Neuronal stem cell (in vitro differentiated cells): ENCODE results near the gene PCNX3.
A peak's percentile ranks its signal among the peaks of the same experiment; 100 is the strongest.
"Not testable (repeated sequence)": the region's sequence is repeated elsewhere in the genome, so short reads cannot be mapped to it uniquely, and the experiment has no call there.

Source experiments
- DNase-seq: peaks from one replicate; pipeline ENCODE4 v3.0.0-alpha.2; 2013; ENCODE audit warnings: low spot score
- H2AFZ ChIP-seq: one replicate; pipeline ENCODE4 v1.6.1; 2013; ENCODE audit warnings: mild to moderate bottlenecking, low read length, inconsistent platforms
- H2AK5ac ChIP-seq: 2 replicates; pipeline ENCODE4 v1.6.1; 2013; ENCODE audit warnings: low read depth, mild to moderate bottlenecking, inconsistent platforms, low read length, moderate library complexity, mixed read lengths
- H2BK120ac ChIP-seq: 2 replicates; pipeline ENCODE4 v1.6.1; 2013; ENCODE audit warnings: low read depth, mild to moderate bottlenecking, inconsistent platforms, low read length, moderate library complexity, mixed read lengths
- H2BK12ac ChIP-seq: one replicate; pipeline ENCODE4 v1.6.1; 2013; ENCODE audit warnings: low read length, inconsistent platforms
- H2BK15ac ChIP-seq: 2 replicates; pipeline ENCODE4 v1.6.1; 2013; ENCODE audit warnings: mild to moderate bottlenecking, low read length, inconsistent platforms, mixed read lengths
- H2BK5ac ChIP-seq: one replicate; pipeline ENCODE4 v1.6.1; 2013; ENCODE audit warnings: inconsistent platforms, mild to moderate bottlenecking, low read length, moderate library complexity
- H3K14ac ChIP-seq: one replicate; pipeline ENCODE4 v1.6.1; 2013; ENCODE audit warnings: low read length, inconsistent platforms
- H3K18ac ChIP-seq: 2 replicates; pipeline ENCODE4 v1.6.1; 2013; ENCODE audit warnings: low read length, inconsistent platforms
- H3K23ac ChIP-seq: 2 replicates; pipeline ENCODE4 v1.6.1; 2013; ENCODE audit warnings: low read depth, mild to moderate bottlenecking, mixed read lengths, low read length, inconsistent platforms; ENCODE audit not compliant: poor library complexity
- H3K27ac ChIP-seq: replicated peaks from 3 replicates; pipeline ENCODE4 v1.5.1; 2013; ENCODE audit warnings: low read length, inconsistent platforms
- H3K27me3 ChIP-seq, 3 experiments: 2 replicates each; pipeline ENCODE4 v1.6.1; 2013; ENCODE audit warnings: low read length in 3 of 3, mild to moderate bottlenecking in 2 of 3, inconsistent platforms in 1 of 3, low read depth in 1 of 3, mixed read lengths in 1 of 3, moderate library complexity in 1 of 3; ENCODE audit not compliant: control insufficient read depth in 3 of 3, insufficient read depth in 3 of 3
- H3K36me3 ChIP-seq, 2 donors: replicated peaks in 1 of 2; 2 replicates each; pipeline ENCODE4 v1.6.1; 2013; ENCODE audit warnings: low read length in 2 of 2; ENCODE audit not compliant: control insufficient read depth in 2 of 2, insufficient read depth in 2 of 2
- H3K4ac ChIP-seq: 2 replicates; pipeline ENCODE4 v1.6.1; 2013; ENCODE audit warnings: inconsistent platforms, mild to moderate bottlenecking, low read length, moderate library complexity
- H3K4me1 ChIP-seq, 2 donors: 1 replicate in 1 of 2; 2 replicates in 1 of 2; pipeline ENCODE4 v1.6.1; 2013; ENCODE audit warnings: low read length in 2 of 2, low read depth in 1 of 2; ENCODE audit not compliant: control insufficient read depth in 2 of 2, insufficient read depth in 1 of 2
- H3K4me2 ChIP-seq: one replicate; pipeline ENCODE4 v1.6.1; 2013; ENCODE audit warnings: mild to moderate bottlenecking, low read length, inconsistent platforms; ENCODE audit not compliant: insufficient read depth, poor library complexity, severe bottlenecking
- H3K4me3 ChIP-seq, 2 donors: 2 replicates each; pipeline ENCODE4 v1.5.1; 2013; ENCODE audit warnings: low read length in 2 of 2, mild to moderate bottlenecking in 2 of 2, inconsistent platforms in 1 of 2, moderate library complexity in 1 of 2
- H3K79me1 ChIP-seq: one replicate; pipeline ENCODE4 v1.6.1; 2013; ENCODE audit warnings: low read depth, mild to moderate bottlenecking, inconsistent platforms, low read length, moderate library complexity
- H3K9ac ChIP-seq: one replicate; pipeline ENCODE4 v1.6.1; 2013; ENCODE audit warnings: mild to moderate bottlenecking, low read depth, low read length, inconsistent platforms; ENCODE audit not compliant: poor library complexity
- H3K9me3 ChIP-seq, 2 donors: replicated peaks in 1 of 2; 2 replicates each; pipeline versions ENCODE3 to v1.6.1; 2013; ENCODE audit warnings: low read length in 2 of 2, mild to moderate bottlenecking in 2 of 2, inconsistent platforms in 1 of 2, low read depth in 1 of 2, mixed read lengths in 1 of 2, moderate library complexity in 1 of 2; ENCODE audit not compliant: control insufficient read depth in 2 of 2, insufficient read depth in 1 of 2
- H4K8ac ChIP-seq: one replicate; pipeline ENCODE4 v1.6.1; 2013; ENCODE audit warnings: low read depth, mild to moderate bottlenecking, inconsistent platforms, low read length, moderate library complexity
- H4K91ac ChIP-seq: one replicate; pipeline ENCODE4 v1.6.1; 2013; ENCODE audit warnings: low read length, low read depth, mild to moderate bottlenecking, inconsistent platforms; ENCODE audit not compliant: poor library complexity
- WGBS, 2 donors: extraction: QIAGEN DNeasy Blood & Tissue Kit; methylation state at CpG; one replicate each; pipeline ENCODE4 v1.1.7; 2013; ENCODE audit warnings: missing lambda C conversion rate in 2 of 2, mixed read lengths in 1 of 2; ENCODE audit not compliant: insufficient read length in 2 of 2, insufficient replicate concordance in 1 of 2; ENCODE audit errors: extremely low coverage in 2 of 2; 5-methylcytosine and 5-hydroxymethylcytosine counted together

PCNX3 gene

DNA sequence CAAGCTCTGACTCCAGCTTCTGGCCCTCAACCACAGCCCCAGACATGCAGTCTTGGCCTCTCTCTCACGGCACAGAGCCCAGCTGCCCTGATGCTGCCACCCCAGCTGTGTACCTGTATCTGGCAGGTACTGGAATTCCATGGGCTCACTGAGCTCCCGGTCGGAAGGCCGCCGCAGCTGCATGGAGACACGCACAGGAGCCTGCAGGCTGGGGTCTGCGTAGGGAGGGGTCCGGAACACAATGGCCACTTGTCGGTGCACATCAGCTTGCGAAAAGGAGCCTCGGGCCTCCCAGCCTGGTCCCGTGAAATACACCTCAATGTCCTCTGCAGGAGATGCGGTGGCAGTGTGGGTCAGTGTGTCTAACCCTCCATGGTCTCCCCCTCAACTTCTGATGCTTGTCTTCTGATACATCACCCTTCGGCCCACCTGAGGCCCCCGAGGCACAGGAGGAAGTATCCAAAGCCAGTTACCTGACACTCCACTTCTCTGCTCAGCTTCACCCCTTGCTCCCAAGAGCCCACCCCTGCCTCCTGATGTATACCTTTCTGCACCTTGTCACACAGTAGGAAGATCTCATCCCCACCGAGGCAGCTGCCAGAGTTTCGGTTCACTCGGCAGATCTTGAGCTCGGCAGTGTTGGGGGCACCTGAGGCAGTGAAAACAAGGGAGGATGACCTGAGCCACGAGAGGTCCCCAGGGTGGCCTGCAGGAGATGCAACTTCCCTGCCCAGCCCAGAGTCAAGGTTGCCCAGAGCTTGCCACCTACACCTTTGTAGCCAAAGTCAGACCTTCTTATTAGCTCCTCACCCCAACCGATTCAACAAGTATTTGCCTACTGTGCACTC lies 42.8 kb downstream of the PCNX3 start:
- Histone ChIP-seq H3K4me3 (no peak overlapping the region), H3K79me1 (peaks cover 6% of the 10 kb centered on the region), H2BK12ac (no peak overlapping the region), H3K27me3 (no peaks in the 10 kb centered on the region), H2BK120ac (no peak overlapping the region), H3K14ac (no peak overlapping the region), H3K4me1 (peaks cover 8 to 9% of the 10 kb centered on the region in 2 donors), H3K9me3 (peaks cover 0 to 2% of the 10 kb centered on the region in 2 donors), H2AK5ac (no peak overlapping the region), H3K4ac (no peak overlapping the region), H3K27ac (no peak overlapping the region), H2BK5ac (no peak overlapping the region), H3K18ac (no peak overlapping the region), H3K4me2 (no peak overlapping the region), H4K91ac (no peak overlapping the region), H2BK15ac (no peak overlapping the region), H3K9ac (no peak overlapping the region), H3K36me3 (peaks cover 53 to 79% of the 10 kb centered on the region in 2 donors), H4K8ac (no peak overlapping the region), H3K23ac (no peak overlapping the region), H2AFZ (no peak overlapping the region)
- no CpG with 5 or more reads among the region's 21 CpGs for WGBS, 2 donors
- no peak for DNase-seq

DNA sequence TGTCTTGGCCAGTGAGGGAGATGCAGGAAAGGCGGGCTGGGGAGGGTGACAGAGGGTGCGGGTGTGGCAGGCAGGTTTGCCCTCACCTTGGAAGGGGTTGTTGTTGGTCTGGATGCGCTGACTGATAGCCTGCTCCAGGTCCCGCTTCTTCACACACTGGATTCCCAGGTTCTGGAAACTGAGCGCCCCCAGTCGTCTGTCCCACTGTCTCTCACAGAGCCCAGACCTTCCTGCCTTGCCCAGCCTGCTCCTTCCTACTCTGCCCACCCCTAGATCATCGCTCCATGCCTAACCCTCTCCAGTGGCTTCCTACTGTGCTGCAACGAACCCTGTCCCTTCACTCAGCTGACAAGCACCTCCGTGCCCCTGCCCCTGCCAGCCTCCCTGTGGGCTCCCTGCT lies 44.5 kb downstream of the PCNX3 start:
- Histone ChIP-seq H3K4me1 (peaks cover 6 to 8% of the 10 kb centered on the region in 2 donors), H2BK12ac (no peak overlapping the region), H3K79me1 (peaks cover 6% of the 10 kb centered on the region), H3K4me3 (no peak overlapping the region), H4K91ac (no peak overlapping the region), H3K4me2 (no peak overlapping the region), H3K9me3 (peaks cover 0 to 2% of the 10 kb centered on the region in 2 donors), H3K9ac (no peak overlapping the region), H3K23ac (no peak overlapping the region), H2BK120ac (no peak overlapping the region), H3K4ac (no peak overlapping the region), H3K36me3 (peaks cover 48 to 63% of the 10 kb centered on the region in 2 donors), H3K27me3 (no peaks in the 10 kb centered on the region), H2BK5ac (no peak overlapping the region), H2AK5ac (no peak overlapping the region), H2AFZ (no peak overlapping the region), H3K18ac (no peak overlapping the region), H2BK15ac (no peak overlapping the region), H3K27ac (no peak overlapping the region), H4K8ac (no peak overlapping the region), H3K14ac (no peak overlapping the region)
- no peak for DNase-seq
- WGBS, 2 donors, result no CpG with 5 or more reads among the region's 9 CpGs

DNA sequence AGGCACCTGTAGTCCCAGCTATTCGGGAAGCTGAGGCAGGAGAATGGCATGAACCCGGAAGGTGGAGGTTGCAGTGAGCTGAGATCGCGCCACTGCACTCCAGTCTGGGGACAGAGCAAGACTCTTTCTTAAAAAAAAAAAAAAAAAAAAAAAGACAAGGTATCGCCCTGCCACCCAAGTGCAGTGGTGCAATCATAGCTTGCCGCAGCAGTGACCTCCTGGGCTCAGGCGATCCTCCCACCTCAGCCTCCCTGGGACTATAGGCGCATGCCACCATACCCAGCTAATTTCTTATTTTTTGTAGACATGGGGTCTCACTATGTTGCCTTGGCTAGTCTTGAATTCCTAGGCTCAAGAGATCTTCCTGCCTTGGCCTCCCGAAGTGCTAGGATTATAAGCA lies 45.3 kb downstream of the PCNX3 start:
- H3K23ac ChIP-seq, H2AK5ac ChIP-seq, H3K14ac ChIP-seq, H4K91ac ChIP-seq, H2BK120ac ChIP-seq, H3K27ac ChIP-seq, H3K4me2 ChIP-seq, H3K79me1 ChIP-seq, H3K27me3 ChIP-seq, H2BK15ac ChIP-seq, H3K9me3 ChIP-seq, H2BK12ac ChIP-seq, H3K9ac ChIP-seq, H2BK5ac ChIP-seq, H2AFZ ChIP-seq, H3K4me3 ChIP-seq, H3K4me1 ChIP-seq, H3K18ac ChIP-seq, H3K4ac ChIP-seq, DNase-seq, H4K8ac ChIP-seq: not testable (repeated sequence)
- H3K36me3 ChIP-seq, result peaks cover 39 to 54% of the 10 kb centered on the region in 2 donors
- no CpG with 5 or more reads among the region's 9 CpGs for WGBS, 2 donors

DNA sequence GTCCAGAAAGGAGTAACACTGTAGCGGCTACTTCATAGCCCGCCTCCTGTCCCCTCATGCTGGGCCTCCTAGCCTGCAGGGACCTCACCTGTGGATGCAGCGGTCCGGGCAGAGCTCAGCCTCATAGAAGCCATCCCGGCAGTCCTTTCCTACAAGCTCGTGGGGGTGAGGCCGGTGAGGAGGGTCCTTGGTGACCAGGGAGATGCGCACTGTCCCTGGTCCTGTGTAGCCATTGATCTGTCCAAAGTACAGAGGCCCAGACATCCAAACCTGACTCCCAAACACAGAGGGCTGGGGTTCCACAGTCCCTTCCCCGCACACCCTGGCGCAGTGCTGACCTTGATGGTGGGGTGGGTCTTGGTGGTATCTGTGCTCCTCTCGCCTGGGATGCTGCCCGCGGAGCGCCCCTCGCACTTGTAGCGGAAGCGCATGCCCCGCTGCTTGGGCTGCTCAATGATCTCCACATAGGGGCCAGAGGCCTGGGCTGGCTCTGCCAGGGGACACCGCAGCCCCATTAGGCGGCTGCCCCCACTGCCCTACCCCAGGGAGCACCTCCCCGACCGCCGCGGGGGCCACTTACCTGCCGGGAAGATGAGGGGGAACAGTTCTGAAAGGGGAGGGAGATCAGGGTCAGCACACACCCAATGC lies 46.1 kb downstream of the PCNX3 start:
- H2AFZ ChIP-seq, result no peak overlapping the region
- H3K18ac ChIP-seq, result peak overlapping the region; percentile 16
- H2BK15ac ChIP-seq, result peak overlapping the region; percentile 37
- H3K4me1 ChIP-seq, result peaks cover 6 to 8% of the 10 kb centered on the region in 2 donors
- no peak overlapping the region for H2BK12ac ChIP-seq
- H3K9me3 ChIP-seq, result peaks cover 0 to 2% of the 10 kb centered on the region in 2 donors
- WGBS, 2 donors, result no CpG with 5 or more reads among the region's 25 CpGs
- peak overlapping the region; percentile 88 to 96 for H3K4me3 ChIP-seq
- peak overlapping the region; percentile 77 for H2AK5ac ChIP-seq
- peak overlapping the region; percentile 75 for H3K4me2 ChIP-seq
- peak overlapping the region; percentile 56 for H3K14ac ChIP-seq
- peaks cover 6% of the 10 kb centered on the region for H3K79me1 ChIP-seq
- H3K23ac ChIP-seq, result peak overlapping the region; percentile 67
- H4K91ac ChIP-seq, result no peak overlapping the region
- no peak overlapping the region for H4K8ac ChIP-seq
- no peak overlapping the region for H2BK5ac ChIP-seq
- no peaks in the 10 kb centered on the region for H3K27me3 ChIP-seq
- peaks cover 34 to 47% of the 10 kb centered on the region in 2 donors for H3K36me3 ChIP-seq
- H3K9ac ChIP-seq, result peak overlapping the region; percentile 95
- no peak overlapping the region for H3K27ac ChIP-seq
- DNase-seq, result no peak
- no peak overlapping the region for H2BK120ac ChIP-seq
- H3K4ac ChIP-seq, result peak overlapping the region; percentile 38
